ENCODE data around the gene PCDHAC1.
"Not testable (repeated sequence)": the region's sequence is repeated elsewhere in the genome, so short reads cannot be mapped to it uniquely, and the experiment has no call there.

PCDHAC1 gene, protein sequence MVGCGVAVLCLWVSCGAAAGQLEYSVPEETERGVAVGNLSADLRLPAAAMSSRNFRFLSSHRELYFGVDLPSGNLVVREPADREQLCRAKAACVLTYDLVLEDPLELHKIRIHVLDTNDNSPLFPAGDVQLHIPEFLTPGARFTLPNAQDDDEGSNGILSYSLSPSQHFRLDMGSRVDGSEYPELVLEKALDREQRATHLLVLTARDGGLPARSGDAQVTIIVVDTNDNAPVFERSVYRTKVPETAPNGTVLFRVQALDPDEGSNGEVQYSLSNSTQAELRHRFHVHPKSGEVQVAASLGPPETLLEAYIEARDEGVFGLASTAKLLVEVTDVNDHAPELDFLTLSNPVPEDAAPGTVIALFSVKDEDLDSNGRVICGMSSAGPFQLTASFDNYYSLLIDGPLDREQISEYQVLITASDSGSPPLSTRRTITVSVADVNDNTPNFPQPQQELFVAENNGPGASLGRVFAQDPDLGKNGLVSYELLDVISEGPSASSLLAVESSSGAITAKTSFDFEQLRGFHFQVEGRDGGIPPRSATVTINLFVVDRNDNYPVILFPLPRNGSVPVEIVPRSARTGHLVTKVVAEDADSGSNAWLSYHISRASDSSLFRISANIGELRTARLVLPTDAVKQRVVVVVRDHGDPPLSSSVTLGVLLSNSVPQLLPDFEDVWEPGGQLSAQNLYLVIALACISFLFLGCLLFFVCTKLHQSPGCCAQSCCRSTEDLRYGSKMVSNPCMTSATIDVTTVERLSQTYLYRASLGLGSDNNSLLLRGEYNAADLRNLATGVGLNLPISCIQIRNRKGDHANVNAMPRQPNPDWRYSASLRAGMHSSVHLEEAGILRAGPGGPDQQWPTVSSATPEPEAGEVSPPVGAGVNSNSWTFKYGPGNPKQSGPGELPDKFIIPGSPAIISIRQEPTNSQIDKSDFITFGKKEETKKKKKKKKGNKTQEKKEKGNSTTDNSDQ

DNA sequence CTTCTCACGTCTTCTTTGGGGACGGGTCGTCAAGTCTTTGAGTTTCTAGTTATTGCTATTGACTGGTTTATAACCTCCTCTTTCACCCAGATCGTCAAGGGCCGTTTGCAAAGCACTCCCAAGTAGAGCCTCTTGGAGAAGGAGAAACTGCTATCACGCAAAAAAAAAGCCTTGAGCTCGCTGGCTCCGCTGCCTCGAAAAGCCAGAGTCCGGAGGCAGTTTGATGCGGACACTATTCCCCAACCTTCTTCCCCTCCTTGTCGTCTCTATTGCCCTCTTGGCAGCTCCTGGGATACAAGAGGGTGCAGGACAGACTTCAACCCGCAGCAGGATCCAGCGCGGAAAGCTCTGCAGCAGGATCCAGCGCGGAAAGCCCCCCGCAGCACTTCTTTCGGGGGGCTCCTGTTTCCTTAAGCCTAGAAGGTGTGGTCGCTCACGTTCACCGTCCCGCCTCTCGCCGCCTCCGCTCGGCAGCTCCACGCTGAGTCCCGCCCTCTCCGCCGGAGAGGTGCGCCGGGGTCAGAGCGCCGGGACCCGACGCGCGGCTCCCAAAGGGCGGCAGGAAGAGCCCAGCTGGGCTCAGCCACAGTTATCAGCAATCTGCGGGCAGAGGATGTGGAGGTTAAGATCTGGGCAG is at the start of gene PCDHAC1:
PCDHAC1 (plus strand) TSS at position 494 of the 637 bp plus-strand sequence. CDS start 594 bp downstream, outside the sequence.
- no peak for DNase-seq

DNA sequence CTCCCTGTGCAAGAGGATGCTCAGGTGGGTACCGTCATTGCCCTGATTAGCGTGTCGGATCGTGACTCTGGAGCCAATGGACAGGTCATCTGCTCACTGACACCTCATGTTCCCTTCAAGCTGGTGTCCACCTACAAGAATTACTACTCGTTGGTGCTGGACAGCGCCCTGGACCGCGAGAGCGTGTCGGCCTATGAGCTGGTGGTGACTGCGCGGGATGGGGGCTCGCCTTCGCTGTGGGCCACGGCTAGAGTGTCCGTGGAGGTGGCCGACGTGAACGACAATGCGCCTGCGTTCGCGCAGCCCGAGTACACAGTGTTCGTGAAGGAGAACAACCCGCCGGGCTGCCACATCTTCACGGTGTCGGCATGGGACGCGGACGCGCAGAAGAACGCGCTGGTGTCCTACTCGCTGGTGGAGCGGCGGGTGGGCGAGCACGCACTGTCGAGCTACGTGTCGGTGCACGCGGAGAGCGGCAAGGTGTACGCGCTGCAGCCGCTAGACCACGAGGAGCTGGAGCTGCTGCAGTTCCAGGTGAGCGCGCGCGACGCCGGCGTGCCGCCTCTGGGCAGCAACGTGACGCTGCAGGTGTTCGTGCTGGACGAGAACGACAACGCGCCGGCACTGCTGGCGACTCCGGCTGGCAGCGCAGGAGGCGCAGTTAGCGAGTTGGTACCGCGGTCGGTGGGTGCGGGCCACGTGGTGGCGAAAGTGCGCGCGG is 49.4 kb upstream of the PCDHAC1 start:
- not testable (repeated sequence) for DNase-seq

DNA sequence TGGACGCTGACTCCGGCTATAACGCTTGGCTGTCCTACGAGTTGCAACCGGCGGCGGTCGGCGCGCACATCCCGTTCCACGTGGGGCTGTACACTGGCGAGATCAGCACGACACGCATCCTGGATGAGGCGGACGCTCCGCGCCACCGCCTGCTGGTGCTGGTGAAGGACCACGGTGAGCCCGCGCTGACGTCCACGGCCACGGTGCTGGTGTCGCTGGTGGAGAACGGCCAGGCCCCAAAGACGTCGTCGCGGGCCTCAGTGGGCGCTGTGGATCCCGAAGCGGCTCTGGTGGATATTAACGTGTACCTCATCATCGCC is 48.9 kb upstream of the PCDHAC1 start:
- DNase-seq: no peak

DNA sequence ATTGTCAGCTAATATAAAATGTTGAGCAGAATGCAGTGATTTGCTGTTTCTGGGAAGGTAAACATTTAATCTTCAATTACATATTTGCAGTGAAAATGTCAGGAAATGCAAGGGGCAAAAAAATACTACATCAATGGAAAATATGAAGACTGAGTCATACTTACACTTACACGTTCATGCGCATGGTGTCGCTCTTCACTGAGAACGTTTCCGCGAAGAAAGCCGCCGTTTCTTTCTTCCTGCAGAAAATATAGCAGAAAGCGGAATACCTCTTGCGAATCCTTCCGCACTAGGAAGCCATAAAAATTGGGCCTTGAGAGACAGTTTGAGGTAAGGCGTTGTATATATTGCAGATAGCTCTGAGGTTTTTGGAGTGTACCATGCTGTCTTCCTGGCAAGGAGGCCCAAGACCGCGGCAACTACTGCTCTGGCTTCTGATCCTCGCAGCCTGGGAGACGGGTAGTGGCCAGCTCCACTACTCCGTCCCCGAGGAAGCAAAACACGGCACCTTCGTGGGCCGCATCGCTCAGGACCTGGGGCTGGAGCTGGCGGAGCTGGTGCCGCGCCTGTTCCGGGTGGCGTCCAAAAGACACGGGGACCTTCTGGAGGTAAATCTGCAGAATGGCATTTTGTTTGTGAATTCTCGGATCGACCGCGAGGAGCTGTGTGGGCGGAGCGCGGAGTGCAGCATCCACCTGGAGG is 44.1 kb upstream of the PCDHAC1 start, which contains the start of gene PCDHA13:
PCDHA13 (plus strand) TSS at position 236 of the 702 bp plus-strand sequence; CDS start at position 381, 145 bp downstream.
- DNase-seq: no peak

DNA sequence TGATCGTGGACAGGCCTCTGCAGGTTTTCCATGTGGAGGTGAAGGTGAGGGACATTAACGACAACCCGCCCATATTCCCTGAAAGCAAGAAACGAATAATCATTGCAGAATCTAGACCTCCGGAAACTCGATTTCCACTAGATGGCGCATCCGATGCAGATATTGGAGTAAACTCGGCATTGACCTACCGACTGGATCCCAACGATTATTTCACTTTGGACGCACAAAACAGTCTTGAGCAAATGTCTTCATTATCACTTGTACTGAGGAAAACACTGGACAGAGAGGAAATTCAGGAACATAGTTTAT is 43.6 kb upstream of the PCDHAC1 start:
- DNase-seq: no peak

DNA sequence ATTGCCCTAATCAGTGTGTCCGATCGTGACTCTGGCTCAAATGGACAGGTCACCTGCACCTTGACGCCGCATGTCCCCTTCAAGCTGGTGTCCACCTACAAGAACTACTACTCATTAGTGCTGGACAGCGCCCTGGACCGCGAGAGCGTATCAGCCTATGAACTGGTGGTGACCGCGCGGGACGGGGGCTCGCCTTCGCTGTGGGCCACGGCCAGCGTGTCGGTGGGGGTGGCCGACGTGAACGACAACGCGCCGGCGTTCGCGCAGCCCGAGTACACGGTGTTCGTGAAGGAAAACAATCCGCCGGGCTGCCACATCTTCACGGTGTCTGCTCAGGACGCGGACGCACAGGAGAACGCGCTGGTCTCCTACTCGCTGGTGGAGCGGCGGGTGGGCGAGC is 42.7 kb upstream of the PCDHAC1 start:
- DNase-seq: no peak

DNA sequence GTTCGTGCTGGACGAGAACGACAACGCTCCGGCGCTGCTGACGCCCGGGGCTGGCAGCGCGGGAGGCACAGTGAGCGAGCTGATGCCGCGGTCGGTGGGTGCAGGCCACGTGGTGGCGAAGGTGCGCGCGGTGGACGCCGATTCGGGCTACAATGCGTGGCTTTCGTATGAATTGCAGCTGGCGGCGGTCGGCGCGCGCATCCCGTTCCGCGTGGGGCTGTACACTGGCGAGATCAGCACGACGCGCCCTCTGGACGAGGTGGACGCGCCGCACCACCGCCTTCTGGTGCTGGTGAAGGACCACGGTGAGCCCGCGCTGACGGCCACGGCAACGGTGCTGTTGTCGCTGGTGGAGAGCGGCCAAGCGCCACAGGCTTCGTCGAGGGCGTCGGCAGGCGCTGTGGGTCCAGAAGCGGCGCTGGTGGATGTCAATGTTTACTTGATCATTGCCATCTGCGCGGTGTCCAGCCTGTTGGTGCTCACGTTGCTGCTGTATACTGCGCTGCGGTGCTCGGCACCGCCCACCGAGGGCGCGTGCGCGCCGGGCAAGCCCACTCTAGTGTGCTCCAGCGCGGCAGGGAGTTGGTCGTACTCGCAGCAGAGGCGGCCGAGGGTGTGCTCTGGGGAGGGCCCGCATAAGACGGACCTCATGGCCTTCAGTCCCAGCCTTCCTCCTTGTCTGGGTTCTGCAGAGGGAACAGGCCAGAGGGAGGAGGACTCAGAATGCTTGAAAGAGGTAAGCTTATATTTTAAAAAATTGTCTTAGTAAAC is 42.0 kb upstream of the PCDHAC1 start:
- DNase-seq: no peak

DNA sequence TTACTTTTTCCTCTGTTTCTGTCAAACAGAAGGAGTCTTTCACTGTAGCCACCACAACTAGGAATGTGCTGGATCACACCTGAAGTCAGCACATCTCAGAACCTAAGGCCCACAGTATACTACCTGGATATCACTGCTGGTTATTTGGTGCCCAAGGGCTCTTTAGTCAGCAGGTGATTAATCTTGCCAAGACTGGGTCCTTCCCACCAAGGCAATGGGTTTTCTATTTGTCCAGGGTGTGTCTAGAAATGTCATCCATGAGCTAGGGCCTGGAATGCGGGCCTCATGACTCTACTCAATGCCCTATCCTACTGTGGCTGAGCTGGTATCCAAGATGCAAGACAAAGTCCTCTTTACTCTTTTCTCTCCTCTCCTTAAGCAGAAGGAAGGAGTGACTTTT is 9.8 kb upstream of the PCDHAC1 start:
- no peak for DNase-seq

DNA sequence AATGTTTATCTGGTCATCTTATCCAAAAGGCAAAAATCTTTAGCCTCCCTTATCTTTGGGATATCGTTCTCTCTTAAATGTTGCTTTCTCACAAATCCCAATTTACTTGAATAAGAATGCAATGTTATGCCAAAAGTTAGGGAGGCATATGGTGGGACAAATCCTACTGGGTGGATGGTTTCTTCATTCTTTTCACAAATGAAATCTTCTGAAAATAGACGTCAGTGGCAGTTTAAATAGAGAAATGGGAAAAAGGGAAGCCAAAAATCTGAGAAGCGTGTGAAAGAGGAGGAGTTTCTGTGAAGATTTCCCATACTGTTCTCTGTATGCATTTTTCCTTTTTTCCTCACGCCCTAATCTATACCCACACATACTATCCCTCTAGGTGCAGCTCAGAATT is 2.5 kb upstream of the PCDHAC1 start:
- DNase-seq: no peak

DNA sequence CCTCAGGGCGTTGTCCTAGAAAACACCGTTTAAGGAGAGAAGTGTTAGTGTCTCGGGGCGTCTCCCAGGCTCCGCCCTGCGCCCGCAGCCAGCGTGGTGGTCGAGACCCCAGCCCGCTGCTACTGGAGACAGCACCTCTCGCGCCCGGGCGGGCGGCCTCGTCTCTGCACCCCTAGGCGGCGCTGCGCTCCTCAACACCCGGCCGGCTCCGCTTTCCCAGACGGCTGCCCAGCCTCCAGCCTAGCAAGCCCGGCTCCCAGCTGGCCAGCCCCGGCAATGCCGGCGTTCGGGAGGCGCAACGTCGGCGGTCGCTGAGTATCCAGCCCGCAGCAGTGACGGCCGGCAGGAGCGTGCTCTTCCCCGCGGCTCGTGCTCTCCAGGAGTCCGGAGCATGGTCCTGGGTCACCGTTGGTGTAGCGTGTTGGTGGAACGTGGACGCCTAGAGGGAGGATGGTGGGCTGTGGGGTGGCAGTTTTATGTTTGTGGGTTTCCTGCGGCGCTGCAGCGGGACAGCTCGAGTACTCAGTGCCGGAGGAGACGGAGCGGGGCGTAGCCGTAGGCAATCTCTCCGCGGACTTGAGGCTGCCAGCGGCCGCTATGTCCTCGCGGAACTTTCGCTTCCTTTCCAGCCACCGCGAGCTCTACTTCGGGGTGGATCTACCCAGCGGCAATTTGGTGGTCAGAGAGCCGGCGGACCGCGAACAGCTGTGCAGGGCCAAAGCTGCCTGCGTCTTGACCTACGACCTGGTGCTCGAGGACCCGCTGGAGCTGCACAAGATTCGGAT is 536 bp downstream of the PCDHAC1 start:
- peak; percentile 80 for DNase-seq

DNA sequence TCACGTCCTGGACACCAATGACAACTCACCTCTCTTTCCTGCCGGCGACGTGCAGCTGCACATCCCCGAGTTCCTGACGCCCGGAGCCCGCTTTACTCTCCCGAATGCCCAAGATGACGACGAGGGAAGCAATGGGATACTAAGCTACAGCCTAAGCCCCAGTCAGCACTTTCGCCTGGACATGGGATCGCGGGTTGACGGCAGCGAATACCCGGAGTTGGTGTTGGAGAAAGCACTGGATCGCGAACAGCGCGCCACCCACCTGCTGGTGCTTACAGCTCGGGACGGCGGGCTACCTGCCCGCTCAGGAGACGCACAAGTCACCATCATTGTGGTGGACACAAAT is 1.1 kb downstream of the PCDHAC1 start:
- no peak for DNase-seq

DNA sequence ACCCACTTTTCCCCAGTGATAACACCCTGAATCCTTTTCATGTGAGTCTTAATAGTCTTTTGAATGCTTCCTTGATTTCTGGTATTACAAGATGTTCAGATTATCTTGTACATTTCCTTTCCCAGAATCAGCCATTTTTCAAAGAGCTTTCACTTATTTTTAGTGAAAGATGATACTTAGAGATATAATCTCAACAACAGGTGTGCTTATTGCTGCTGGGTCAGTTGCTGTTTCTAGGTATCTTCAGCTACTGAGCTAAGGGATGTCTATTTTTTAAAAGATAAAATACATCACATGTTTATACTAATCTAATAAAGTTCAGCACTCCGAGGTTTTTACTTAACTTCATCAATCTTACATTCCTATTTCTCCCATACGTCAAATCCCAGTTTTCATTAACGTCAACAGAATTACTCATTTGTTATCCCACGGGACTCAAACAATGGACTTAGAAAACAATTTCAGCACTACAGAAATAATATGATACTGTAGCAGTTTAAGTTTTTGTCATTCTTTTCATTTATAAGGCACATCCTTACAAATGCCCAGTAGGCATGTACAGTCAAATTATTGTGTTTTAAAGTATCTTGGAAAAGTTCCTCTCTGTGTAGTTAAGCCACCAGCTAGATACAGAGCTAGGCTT is 9.0 kb downstream of the PCDHAC1 start:
- no peak for DNase-seq

DNA sequence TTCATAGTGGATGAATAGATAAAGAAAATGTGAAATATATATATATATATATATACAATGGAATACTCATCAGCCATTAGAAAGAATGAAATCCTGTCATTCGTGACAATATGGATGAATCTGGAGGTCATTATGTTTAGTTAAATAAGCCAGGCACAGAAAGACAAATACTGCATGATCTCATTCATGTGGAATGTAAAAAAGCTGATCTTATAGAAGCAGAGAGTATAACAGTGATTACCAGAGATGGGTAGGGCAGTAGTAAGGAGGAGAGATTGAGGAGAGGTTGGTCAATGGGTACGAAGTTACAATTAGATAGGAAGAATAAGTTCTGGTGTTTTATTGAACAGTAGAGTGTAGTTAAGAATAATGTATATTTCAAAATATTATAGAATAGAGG is 20.5 kb downstream of the PCDHAC1 start:
- no peak for DNase-seq

DNA sequence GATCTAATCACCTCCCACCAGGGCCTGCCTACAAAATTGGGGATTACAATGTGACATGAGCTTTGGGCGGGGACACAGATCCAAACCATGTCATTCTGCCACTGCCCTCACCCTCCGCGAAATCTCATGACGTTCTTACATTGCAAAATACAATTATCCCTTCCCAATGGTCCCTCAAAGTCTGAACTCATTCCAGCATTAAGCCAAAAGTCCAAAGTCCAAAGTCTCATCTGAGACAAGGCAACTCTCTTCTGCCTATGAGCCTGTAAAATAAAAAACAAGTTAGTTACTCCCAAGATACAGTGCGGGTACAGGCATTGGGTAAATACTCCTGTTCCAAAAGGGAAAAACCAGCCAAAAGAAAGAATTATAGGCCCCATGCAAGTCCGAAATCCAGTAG is 25.5 kb downstream of the PCDHAC1 start:
- no peak for DNase-seq

DNA sequence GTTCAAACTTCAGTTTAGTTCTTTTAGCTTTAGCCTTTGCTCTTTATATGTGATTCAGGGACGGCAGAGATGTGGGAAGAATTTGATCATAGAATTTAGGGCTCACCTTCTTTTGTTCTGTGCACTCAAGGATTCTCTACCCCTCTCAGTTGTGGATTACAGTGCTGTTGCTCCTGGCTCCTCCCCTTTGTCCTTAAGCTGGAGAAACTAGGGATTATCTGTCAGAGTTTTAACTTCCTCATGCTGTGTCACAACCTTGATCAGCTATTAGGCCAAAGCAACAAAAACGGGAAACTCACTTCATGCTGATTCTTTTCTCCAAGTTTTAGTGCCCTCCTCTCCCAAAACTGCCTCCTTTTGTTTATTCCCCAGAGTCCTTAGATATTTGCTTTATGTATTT is 27.1 kb downstream of the PCDHAC1 start:
- DNase-seq: no peak

DNA sequence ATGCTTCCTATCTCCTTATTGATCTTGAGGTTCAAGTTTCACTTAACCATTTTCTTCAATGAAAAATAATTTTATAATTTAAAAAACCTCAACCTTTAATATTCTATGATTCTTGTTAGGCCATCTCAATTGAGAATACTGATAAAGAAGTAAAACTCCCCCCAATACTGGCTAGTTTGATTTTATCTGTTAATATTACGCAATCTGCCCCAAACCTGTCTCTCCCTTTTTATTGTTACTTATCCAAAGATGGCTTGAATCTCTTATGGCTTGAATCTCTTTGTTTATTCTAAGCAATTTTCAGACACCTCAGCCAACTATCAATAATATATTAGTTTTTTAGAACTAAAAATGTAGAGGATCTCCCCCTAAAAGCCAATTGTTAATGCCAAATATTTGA is 36.1 kb downstream of the PCDHAC1 start:
- DNase-seq: no peak

DNA sequence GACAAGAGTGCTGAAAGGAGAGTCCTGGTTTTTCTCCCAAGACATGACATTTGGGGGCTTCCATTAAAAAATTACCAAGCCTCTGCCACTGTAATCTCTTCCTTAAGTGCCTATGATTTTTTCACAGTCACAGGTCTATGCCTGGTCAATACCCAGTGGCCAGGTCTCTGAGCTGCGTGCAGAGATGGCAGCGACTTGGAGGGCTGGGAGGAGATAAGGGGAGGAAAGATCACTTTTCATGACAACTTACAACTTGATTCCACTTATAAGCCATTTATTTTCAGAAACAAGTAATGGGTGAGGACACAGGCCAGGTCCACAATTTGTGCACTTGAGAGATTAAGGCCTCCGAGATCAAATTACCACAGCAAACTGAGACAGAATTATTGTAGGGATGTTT is 38.3 kb downstream of the PCDHAC1 start:
- no peak for DNase-seq

DNA sequence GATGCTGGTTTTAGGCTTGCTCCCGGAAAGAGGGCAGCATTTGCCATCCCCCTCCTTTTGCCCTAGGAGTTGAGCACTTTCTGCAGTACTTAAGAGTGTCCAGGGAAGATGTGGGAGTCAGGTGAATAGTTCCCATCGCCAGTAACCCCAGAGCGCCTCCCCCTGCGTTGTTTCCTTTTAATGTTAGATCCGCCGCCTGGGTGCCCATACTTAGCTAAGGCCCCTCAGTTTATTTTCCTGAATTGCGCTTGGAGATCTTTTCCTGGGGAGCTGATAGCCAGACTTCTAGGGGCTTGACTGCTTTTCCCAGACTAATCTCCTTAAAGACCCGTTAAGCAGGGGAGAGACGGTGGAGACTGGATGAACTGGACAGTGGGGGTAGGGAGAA is 39.8 kb downstream of the PCDHAC1 start:
- DNase-seq: no peak

DNA sequence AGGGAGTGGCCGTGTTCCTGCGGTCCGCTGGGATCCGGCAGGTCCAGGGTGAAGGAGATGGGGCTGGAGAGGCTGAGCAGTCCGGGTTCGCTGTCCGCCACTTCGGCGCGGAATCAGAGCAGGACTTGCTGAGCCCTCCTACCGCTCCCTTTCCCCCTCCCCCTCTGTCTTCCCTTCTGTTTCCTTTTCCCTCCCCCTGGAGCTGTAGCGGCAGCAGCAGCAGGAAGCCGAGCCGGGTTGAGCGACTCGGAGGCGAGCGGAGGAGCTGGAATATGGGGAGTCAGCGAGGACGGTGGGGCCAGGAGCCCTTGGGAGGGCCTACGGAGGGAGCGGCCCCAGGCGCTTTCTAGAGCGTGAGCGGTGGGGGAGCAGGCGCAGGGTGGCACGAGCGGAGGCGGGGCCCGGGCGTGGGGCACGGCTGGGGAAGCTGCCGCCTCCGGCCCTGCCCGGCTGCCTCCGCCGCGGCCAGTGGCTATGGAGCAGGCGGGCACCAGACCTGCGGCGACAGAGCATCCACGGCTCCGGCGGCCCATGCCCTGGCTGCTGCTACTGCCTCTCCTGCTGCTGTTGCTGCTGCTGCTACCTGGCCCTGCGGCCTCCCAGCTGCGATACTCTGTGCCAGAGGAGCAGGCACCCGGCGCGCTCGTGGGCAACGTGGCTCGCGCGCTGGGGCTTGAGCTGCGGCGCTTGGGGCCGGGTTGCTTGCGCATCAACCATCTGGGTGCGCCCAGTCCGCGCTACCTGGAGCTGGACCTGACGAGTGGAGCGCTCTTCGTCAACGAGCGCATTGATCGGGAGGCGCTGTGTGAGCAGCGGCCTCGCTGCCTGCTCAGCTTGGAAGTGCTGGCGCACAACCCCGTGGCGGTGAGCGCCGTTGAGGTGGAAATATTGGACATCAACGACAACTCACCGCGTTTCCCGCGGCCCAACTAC is 40.5 kb downstream of the PCDHAC1 start, which contains the start of gene PCDHAC2:
PCDHAC2 (plus strand) TSS at position 184 of the 933 bp plus-strand sequence; CDS start at position 475, 291 bp downstream.
- peak; percentile 70 for DNase-seq

All from femur (tissue), 1 donor.